ENCODE measurements around the gene NDUFB6. TPM values are rescaled to one million over a fixed set of nuclear protein-coding genes. Genes with fewer than 3 reads are reported as not detected.

Gene NDUFB6
- total and polyA plus RNA-seq, 2 experiments from 2014 or later: 50.3 to 251 TPM

- Histone ChIP-seq H3K27ac (no peak overlapping the region), H3K4me1 (ENCODE audit: low read depth) (no peaks in the 10 kb centered on the region), H3K9me3 (ENCODE audit: low read depth) (no peaks in the 10 kb centered on the region), H3K36me3 (no peaks in the 10 kb centered on the region), H3K4me3 (no peak overlapping the region), H3K27me3 (no peaks in the 10 kb centered on the region)
- no peak for TF ChIP-seq CTCF (IDR thresholded peaks at IDR 0.05; ENCODE audit: low read depth, low read length)
- DNase-seq (ENCODE audit: low read depth in 1 of 2, low spot score in 1 of 2): no peak
Measured at GRCh38 chr9:32596096-32596865, 23.3 kb upstream of the NDUFB6 start.

GRCh38 chr9:32590898-32591297, 17.9 kb upstream of the NDUFB6 start:
- Histone ChIP-seq H3K4me3 (no peak overlapping the region), H3K27ac (no peak overlapping the region), H3K27me3 (no peaks in the 10 kb centered on the region), H3K9me3 (ENCODE audit: low read depth) (no peaks in the 10 kb centered on the region), H3K36me3 (no peaks in the 10 kb centered on the region), H3K4me1 (ENCODE audit: low read depth) (no peaks in the 10 kb centered on the region)
- TF ChIP-seq CTCF (IDR thresholded peaks at IDR 0.05; ENCODE audit: low read depth, low read length): no peak
- DNase-seq (ENCODE audit: low read depth in 1 of 2, low spot score in 1 of 2): no peak

DNA sequence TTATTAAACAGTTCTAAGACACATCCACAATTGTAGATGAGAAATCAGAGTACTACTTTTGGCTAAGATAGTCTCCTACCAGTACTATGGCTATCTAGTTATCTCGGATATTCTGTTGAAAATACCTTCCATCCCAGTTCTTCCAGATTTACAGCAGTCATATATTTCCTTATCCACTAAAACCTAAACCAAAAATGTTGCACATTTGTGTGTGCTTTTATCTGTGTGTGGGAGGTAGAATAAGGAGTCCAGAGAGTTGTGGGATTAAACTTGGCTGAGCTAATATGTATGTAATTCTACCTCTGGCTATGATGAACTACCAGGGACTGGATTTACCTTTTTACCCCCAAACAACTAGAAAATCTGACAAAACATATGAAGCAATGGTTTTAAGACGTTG, 17.5 kb upstream of the NDUFB6 start:
- no peak overlapping the region for H3K27ac ChIP-seq
- peak in 1 of 2 donors; percentile 20 for DNase-seq (ENCODE audit: low read depth in 1 of 2, low spot score in 1 of 2)
- H3K4me1 ChIP-seq (ENCODE audit: low read depth): no peaks in the 10 kb centered on the region
- H3K4me3 ChIP-seq: no peak overlapping the region
- no peaks in the 10 kb centered on the region for H3K27me3 ChIP-seq
- H3K36me3 ChIP-seq: no peaks in the 10 kb centered on the region
- no peak for TF ChIP-seq CTCF (IDR thresholded peaks at IDR 0.05; ENCODE audit: low read depth, low read length)
- H3K9me3 ChIP-seq (ENCODE audit: low read depth): no peaks in the 10 kb centered on the region

DNA sequence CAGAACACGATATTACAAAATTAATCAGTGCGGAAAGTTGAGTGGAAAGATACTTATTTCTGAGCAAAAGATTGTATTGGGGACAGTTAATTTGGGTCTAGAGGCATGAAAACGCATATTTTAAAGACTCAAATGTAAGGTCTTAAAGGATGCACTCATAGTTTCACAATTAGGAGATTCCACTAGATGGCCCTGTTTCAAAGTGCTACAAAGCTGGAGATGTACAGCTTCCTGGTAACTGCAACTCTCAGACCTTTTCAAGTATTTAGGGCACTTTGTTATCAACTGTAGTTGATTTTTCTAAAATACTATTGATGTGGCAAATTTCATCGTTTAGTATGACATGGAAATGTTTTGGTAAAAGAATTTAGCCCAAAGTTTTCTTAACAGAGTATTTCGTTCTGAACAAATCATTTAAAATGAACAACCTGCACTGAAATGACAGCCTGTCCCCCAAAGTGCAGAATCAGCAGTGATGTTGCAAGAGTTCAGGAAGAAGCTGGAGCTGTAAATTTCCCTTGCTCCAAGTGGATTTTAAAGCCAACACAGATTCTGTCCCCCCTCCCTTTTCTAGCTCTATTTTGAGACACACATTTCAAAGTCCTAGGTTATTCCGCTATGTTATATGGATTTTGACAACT, 16.2 kb upstream of the NDUFB6 start:
- no peaks in the 10 kb centered on the region for H3K4me1 ChIP-seq (ENCODE audit: low read depth)
- peak; percentile 57 for TF ChIP-seq CTCF (IDR thresholded peaks at IDR 0.05; ENCODE audit: low read depth, low read length)
- H3K27me3 ChIP-seq: no peaks in the 10 kb centered on the region
- peak; percentile 46 to 72 for DNase-seq (ENCODE audit: low read depth in 1 of 2, low spot score in 1 of 2)
- H3K4me3 ChIP-seq: no peak overlapping the region
- no peaks in the 10 kb centered on the region for H3K9me3 ChIP-seq (ENCODE audit: low read depth)
- H3K27ac ChIP-seq: no peak overlapping the region
- no peaks in the 10 kb centered on the region for H3K36me3 ChIP-seq

- TF ChIP-seq CTCF (IDR thresholded peaks at IDR 0.05; ENCODE audit: low read depth, low read length): no peak
- no peaks in the 10 kb centered on the region for H3K4me1 ChIP-seq (ENCODE audit: low read depth)
- H3K36me3 ChIP-seq: no peaks in the 10 kb centered on the region
- H3K27ac ChIP-seq: no peak overlapping the region
- no peaks in the 10 kb centered on the region for H3K27me3 ChIP-seq
- no peak overlapping the region for H3K4me3 ChIP-seq
- DNase-seq (ENCODE audit: low read depth in 1 of 2, low spot score in 1 of 2): no peak
- no peaks in the 10 kb centered on the region for H3K9me3 ChIP-seq (ENCODE audit: low read depth)
Measured at GRCh38 chr9:32587901-32588300, 14.9 kb upstream of the NDUFB6 start.
